ENCODE measurements around the gene CAST.

The CAST gene

GRCh38 chr5:96627792-96628398, 34.3 kb upstream of the CAST start:
- no peak for DNase-seq
- no peak overlapping the region for H3K27ac ChIP-seq (ENCODE audit: insufficient read depth, low read length, poor library complexity, severe bottlenecking)
- H3K9me3 ChIP-seq (ENCODE audit: control insufficient read depth, low read length): no peaks in the 10 kb centered on the region
- H3K4me3 ChIP-seq (ENCODE audit: insufficient read depth, low read depth, low read length, poor library complexity, severe bottlenecking): no peak overlapping the region
- H3K36me3 ChIP-seq (ENCODE audit: control insufficient read depth, insufficient read depth, low read length): no peaks in the 10 kb centered on the region
- H3K27me3 ChIP-seq (replicated peaks; ENCODE audit: control insufficient read depth, insufficient read depth, low read length, poor library complexity, severe bottlenecking): no peaks in the 10 kb centered on the region
- H3K4me1 ChIP-seq (ENCODE audit: control insufficient read depth, insufficient read depth, low read length, poor library complexity, severe bottlenecking): no peaks in the 10 kb centered on the region

- no peaks in the 10 kb centered on the region for H3K27me3 ChIP-seq (replicated peaks; ENCODE audit: control insufficient read depth, insufficient read depth, low read length, poor library complexity, severe bottlenecking)
- no peaks in the 10 kb centered on the region for H3K9me3 ChIP-seq (ENCODE audit: control insufficient read depth, low read length)
- H3K4me3 ChIP-seq (ENCODE audit: insufficient read depth, low read depth, low read length, poor library complexity, severe bottlenecking): no peak overlapping the region
- H3K4me1 ChIP-seq (ENCODE audit: control insufficient read depth, insufficient read depth, low read length, poor library complexity, severe bottlenecking): no peaks in the 10 kb centered on the region
- no peak overlapping the region for H3K27ac ChIP-seq (ENCODE audit: insufficient read depth, low read length, poor library complexity, severe bottlenecking)
- DNase-seq: no peak
- H3K36me3 ChIP-seq (ENCODE audit: control insufficient read depth, insufficient read depth, low read length): no peaks in the 10 kb centered on the region
These were observed 33.8 kb upstream of the CAST start for GRCh38 chr5:96628406-96628805.

GRCh38 chr5:96629774-96630173, 32.4 kb upstream of the CAST start:
- Histone ChIP-seq H3K27ac (ENCODE audit: insufficient read depth, low read length, poor library complexity, severe bottlenecking) (no peak overlapping the region), H3K27me3 (replicated peaks; ENCODE audit: control insufficient read depth, insufficient read depth, low read length, poor library complexity, severe bottlenecking) (no peaks in the 10 kb centered on the region), H3K4me3 (ENCODE audit: insufficient read depth, low read depth, low read length, poor library complexity, severe bottlenecking) (no peak overlapping the region), H3K36me3 (ENCODE audit: control insufficient read depth, insufficient read depth, low read length) (no peaks in the 10 kb centered on the region), H3K4me1 (ENCODE audit: control insufficient read depth, insufficient read depth, low read length, poor library complexity, severe bottlenecking) (no peaks in the 10 kb centered on the region), H3K9me3 (ENCODE audit: control insufficient read depth, low read length) (no peaks in the 10 kb centered on the region)
- DNase-seq: no peak

- H3K9me3 ChIP-seq (ENCODE audit: control insufficient read depth, low read length): no peaks in the 10 kb centered on the region
- no peak for DNase-seq
These were observed 28.4 kb upstream of the CAST start for GRCh38 chr5:96633820-96634219.

GRCh38 chr5:96634881-96635280, 27.3 kb upstream of the CAST start:
- Histone ChIP-seq H3K36me3 (ENCODE audit: control insufficient read depth, insufficient read depth, low read length) (no peaks in the 10 kb centered on the region), H3K4me1 (ENCODE audit: control insufficient read depth, insufficient read depth, low read length, poor library complexity, severe bottlenecking) (no peaks in the 10 kb centered on the region), H3K27me3 (replicated peaks; ENCODE audit: control insufficient read depth, insufficient read depth, low read length, poor library complexity, severe bottlenecking) (no peaks in the 10 kb centered on the region), H3K4me3 (ENCODE audit: insufficient read depth, low read depth, low read length, poor library complexity, severe bottlenecking) (no peak overlapping the region), H3K27ac (ENCODE audit: insufficient read depth, low read length, poor library complexity, severe bottlenecking) (no peak overlapping the region), H3K9me3 (ENCODE audit: control insufficient read depth, low read length) (no peaks in the 10 kb centered on the region)
- DNase-seq: no peak

More at GRCh38 chr5:96633820-96634219, 28.4 kb upstream of the CAST start:
- no peak overlapping the region for H3K27ac ChIP-seq (ENCODE audit: insufficient read depth, low read length, poor library complexity, severe bottlenecking)
- no peaks in the 10 kb centered on the region for H3K36me3 ChIP-seq (ENCODE audit: control insufficient read depth, insufficient read depth, low read length)
- H3K4me1 ChIP-seq (ENCODE audit: control insufficient read depth, insufficient read depth, low read length, poor library complexity, severe bottlenecking): no peaks in the 10 kb centered on the region
- no peaks in the 10 kb centered on the region for H3K27me3 ChIP-seq (replicated peaks; ENCODE audit: control insufficient read depth, insufficient read depth, low read length, poor library complexity, severe bottlenecking)
- no peak overlapping the region for H3K4me3 ChIP-seq (ENCODE audit: insufficient read depth, low read depth, low read length, poor library complexity, severe bottlenecking)

GRCh38 chr5:96636046-96636445, 26.1 kb upstream of the CAST start:
- Histone ChIP-seq H3K9me3 (ENCODE audit: control insufficient read depth, low read length) (no peaks in the 10 kb centered on the region), H3K27ac (ENCODE audit: insufficient read depth, low read length, poor library complexity, severe bottlenecking) (no peak overlapping the region), H3K4me3 (ENCODE audit: insufficient read depth, low read depth, low read length, poor library complexity, severe bottlenecking) (no peak overlapping the region), H3K27me3 (replicated peaks; ENCODE audit: control insufficient read depth, insufficient read depth, low read length, poor library complexity, severe bottlenecking) (no peaks in the 10 kb centered on the region), H3K36me3 (ENCODE audit: control insufficient read depth, insufficient read depth, low read length) (no peaks in the 10 kb centered on the region), H3K4me1 (ENCODE audit: control insufficient read depth, insufficient read depth, low read length, poor library complexity, severe bottlenecking) (no peaks in the 10 kb centered on the region)
- DNase-seq: no peak

GRCh38 chr5:96636594-96636993, 25.6 kb upstream of the CAST start:
- Histone ChIP-seq H3K9me3 (ENCODE audit: control insufficient read depth, low read length) (no peaks in the 10 kb centered on the region), H3K27ac (ENCODE audit: insufficient read depth, low read length, poor library complexity, severe bottlenecking) (no peak overlapping the region), H3K27me3 (replicated peaks; ENCODE audit: control insufficient read depth, insufficient read depth, low read length, poor library complexity, severe bottlenecking) (no peaks in the 10 kb centered on the region), H3K4me3 (ENCODE audit: insufficient read depth, low read depth, low read length, poor library complexity, severe bottlenecking) (no peak overlapping the region), H3K36me3 (ENCODE audit: control insufficient read depth, insufficient read depth, low read length) (no peaks in the 10 kb centered on the region), H3K4me1 (ENCODE audit: control insufficient read depth, insufficient read depth, low read length, poor library complexity, severe bottlenecking) (no peaks in the 10 kb centered on the region)
- DNase-seq: no peak

- Histone ChIP-seq H3K36me3 (ENCODE audit: control insufficient read depth, insufficient read depth, low read length) (no peaks in the 10 kb centered on the region), H3K9me3 (ENCODE audit: control insufficient read depth, low read length) (no peaks in the 10 kb centered on the region), H3K4me3 (ENCODE audit: insufficient read depth, low read depth, low read length, poor library complexity, severe bottlenecking) (no peak overlapping the region), H3K27ac (ENCODE audit: insufficient read depth, low read length, poor library complexity, severe bottlenecking) (no peak overlapping the region), H3K4me1 (ENCODE audit: control insufficient read depth, insufficient read depth, low read length, poor library complexity, severe bottlenecking) (peaks cover 2% of the 10 kb centered on the region), H3K27me3 (replicated peaks; ENCODE audit: control insufficient read depth, insufficient read depth, low read length, poor library complexity, severe bottlenecking) (no peaks in the 10 kb centered on the region)
- no peak for DNase-seq
These were observed 25.0 kb upstream of the CAST start for GRCh38 chr5:96637196-96637595.

- Histone ChIP-seq H3K4me1 (ENCODE audit: control insufficient read depth, insufficient read depth, low read length, poor library complexity, severe bottlenecking) (peaks cover 2% of the 10 kb centered on the region), H3K4me3 (ENCODE audit: insufficient read depth, low read depth, low read length, poor library complexity, severe bottlenecking) (no peak overlapping the region), H3K27ac (ENCODE audit: insufficient read depth, low read length, poor library complexity, severe bottlenecking) (no peak overlapping the region), H3K36me3 (ENCODE audit: control insufficient read depth, insufficient read depth, low read length) (no peaks in the 10 kb centered on the region), H3K27me3 (replicated peaks; ENCODE audit: control insufficient read depth, insufficient read depth, low read length, poor library complexity, severe bottlenecking) (no peaks in the 10 kb centered on the region), H3K9me3 (ENCODE audit: control insufficient read depth, low read length) (no peaks in the 10 kb centered on the region)
- DNase-seq: no peak
These were observed 23.6 kb upstream of the CAST start for GRCh38 chr5:96638561-96638960.

- no peak for DNase-seq
- H3K9me3 ChIP-seq (ENCODE audit: control insufficient read depth, low read length): no peaks in the 10 kb centered on the region
- H3K27ac ChIP-seq (ENCODE audit: insufficient read depth, low read length, poor library complexity, severe bottlenecking): no peak overlapping the region
- no peak overlapping the region for H3K4me3 ChIP-seq (ENCODE audit: insufficient read depth, low read depth, low read length, poor library complexity, severe bottlenecking)
- peaks cover 2% of the 10 kb centered on the region for H3K4me1 ChIP-seq (ENCODE audit: control insufficient read depth, insufficient read depth, low read length, poor library complexity, severe bottlenecking)
- no peaks in the 10 kb centered on the region for H3K36me3 ChIP-seq (ENCODE audit: control insufficient read depth, insufficient read depth, low read length)
- no peaks in the 10 kb centered on the region for H3K27me3 ChIP-seq (replicated peaks; ENCODE audit: control insufficient read depth, insufficient read depth, low read length, poor library complexity, severe bottlenecking)
These were observed 21.5 kb upstream of the CAST start for GRCh38 chr5:96640696-96641095.

Measured in effector memory CD4-positive, alpha-beta T cell (primary cell).